ENCODE data around the gene SRPRB. TPM values are rescaled to one million over a fixed set of nuclear protein-coding genes. Genes with fewer than 3 reads are reported as not detected.

SRPRB gene
- total RNA-seq, 1 experiment from 2014 or later: 61.0 TPM

DNA sequence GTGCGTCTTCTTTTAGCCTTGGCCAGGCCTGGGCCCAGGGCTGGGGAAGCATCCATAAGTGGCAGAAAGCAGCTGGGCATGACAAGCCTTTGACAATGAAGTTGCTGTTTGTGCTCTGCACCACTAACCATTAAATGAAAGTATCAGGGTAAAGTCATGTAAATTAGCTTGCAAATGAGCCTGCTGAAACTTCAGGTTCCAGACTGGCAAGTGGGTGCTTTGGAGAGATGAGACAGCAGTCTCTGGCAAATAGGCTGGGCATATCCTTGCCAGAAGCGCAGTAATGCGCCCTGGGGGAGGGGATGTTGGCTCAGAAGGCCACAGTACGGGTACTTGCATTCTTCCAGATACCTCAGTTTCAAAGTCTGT is 49.4 kb downstream of the SRPRB start (continued):
- TF ChIP-seq, protein P1, sequence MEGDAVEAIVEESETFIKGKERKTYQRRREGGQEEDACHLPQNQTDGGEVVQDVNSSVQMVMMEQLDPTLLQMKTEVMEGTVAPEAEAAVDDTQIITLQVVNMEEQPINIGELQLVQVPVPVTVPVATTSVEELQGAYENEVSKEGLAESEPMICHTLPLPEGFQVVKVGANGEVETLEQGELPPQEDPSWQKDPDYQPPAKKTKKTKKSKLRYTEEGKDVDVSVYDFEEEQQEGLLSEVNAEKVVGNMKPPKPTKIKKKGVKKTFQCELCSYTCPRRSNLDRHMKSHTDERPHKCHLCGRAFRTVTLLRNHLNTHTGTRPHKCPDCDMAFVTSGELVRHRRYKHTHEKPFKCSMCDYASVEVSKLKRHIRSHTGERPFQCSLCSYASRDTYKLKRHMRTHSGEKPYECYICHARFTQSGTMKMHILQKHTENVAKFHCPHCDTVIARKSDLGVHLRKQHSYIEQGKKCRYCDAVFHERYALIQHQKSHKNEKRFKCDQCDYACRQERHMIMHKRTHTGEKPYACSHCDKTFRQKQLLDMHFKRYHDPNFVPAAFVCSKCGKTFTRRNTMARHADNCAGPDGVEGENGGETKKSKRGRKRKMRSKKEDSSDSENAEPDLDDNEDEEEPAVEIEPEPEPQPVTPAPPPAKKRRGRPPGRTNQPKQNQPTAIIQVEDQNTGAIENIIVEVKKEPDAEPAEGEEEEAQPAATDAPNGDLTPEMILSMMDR (IDR thresholded peaks at IDR 0.05 in 2 of 3, conservative IDR thresholded peaks at IDR 0.05 in 1 of 3; ENCODE audit: borderline replicate concordance in 1 of 3, insufficient read depth in 1 of 3, low read depth in 2 of 3, low read length in 2 of 3): no peak
- TF ChIP-seq EZH2 (IDR thresholded peaks at IDR 0.05) (no peak), RAD21 (IDR thresholded peaks at IDR 0.05; ENCODE audit: low read depth) (no peak)

DNA sequence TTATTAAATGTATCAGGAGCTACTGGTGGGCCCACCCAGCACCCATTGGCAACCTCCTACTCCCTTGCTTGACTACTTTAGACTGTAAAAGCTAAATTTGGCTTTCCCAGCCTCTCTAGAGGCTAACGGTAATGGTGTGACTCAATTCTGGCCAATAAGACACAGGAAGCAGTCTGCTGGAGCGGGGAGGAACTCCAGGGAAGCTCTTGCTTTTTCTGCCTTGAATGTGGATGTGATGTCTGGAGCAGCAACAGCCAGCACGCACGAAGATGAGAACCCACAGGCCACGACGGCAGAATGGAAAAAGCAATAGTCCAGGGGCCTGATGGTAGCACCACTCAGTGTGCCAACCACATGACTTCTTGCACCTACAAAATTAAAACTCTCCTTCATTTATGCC is 50.2 kb downstream of the SRPRB start:
- ChIA-PET POLR2A (no interaction called here), RAD21 (ENCODE audit: low non-redundant PET in 1 of 2, low total read pairs in 2 of 2, uncharacterized antibody in 2 of 2, unreplicated experiment in 2 of 2) (no interaction called here), CTCF (no interaction called here)
- H3K4me1 ChIP-seq (ENCODE audit: control insufficient read depth in 1 of 2, insufficient read depth in 2 of 2, low read length in 2 of 2): no peaks in the 10 kb centered on the region
- intact Hi-C loops (cut with micrococcal nuclease): no loop called here
- no peak overlapping the region for H3K27ac ChIP-seq (ENCODE audit: low read depth, low read length)
- BruUV-seq (replicated peaks): no TSS peak
- TF ChIP-seq FOSL1 (IDR thresholded peaks at IDR 0.05; ENCODE audit: low read depth) (no peak), POLR2AphosphoS5 (IDR thresholded peaks at IDR 0.05; ENCODE audit: low read depth, low read length) (no peak)
- TF ChIP-seq, protein P2, sequence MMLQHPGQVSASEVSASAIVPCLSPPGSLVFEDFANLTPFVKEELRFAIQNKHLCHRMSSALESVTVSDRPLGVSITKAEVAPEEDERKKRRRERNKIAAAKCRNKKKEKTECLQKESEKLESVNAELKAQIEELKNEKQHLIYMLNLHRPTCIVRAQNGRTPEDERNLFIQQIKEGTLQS (IDR thresholded peaks at IDR 0.05): no peak
- H2AFZ ChIP-seq (ENCODE audit: low read depth, low read length, poor library complexity, severe bottlenecking): no peak overlapping the region
- no peaks in the 10 kb centered on the region for H3K9me2 ChIP-seq (ENCODE audit: insufficient read depth)
- no peak overlapping the region for H3K9ac ChIP-seq (ENCODE audit: low read length)
- ATAC-seq (no peak), DNase-seq (ENCODE audit: low read depth, low spot score) (no peak)
- no peaks in the 10 kb centered on the region for H3K36me3 ChIP-seq (ENCODE audit: control insufficient read depth in 1 of 2, insufficient read depth in 2 of 2, low read length in 2 of 2)
- no peak overlapping the region for H3K4me2 ChIP-seq (ENCODE audit: low read length)
- no peaks in the 10 kb centered on the region for H3K79me2 ChIP-seq (ENCODE audit: insufficient read depth, low read length)
- no peaks in the 10 kb centered on the region for H4K20me1 ChIP-seq (ENCODE audit: insufficient read depth)
- no peaks in the 10 kb centered on the region for H3K9me3 ChIP-seq (ENCODE audit: control insufficient read depth in 1 of 2, insufficient read depth in 1 of 2, low read depth in 1 of 2, low read length in 2 of 2)
- no peaks in the 10 kb centered on the region for H3K27me3 ChIP-seq (ENCODE audit: insufficient read depth, low read length)
- H3K4me3 ChIP-seq (replicated peaks in 1 of 2; ENCODE audit: low read depth in 1 of 2, low read length in 2 of 2): no peak overlapping the region

DNA sequence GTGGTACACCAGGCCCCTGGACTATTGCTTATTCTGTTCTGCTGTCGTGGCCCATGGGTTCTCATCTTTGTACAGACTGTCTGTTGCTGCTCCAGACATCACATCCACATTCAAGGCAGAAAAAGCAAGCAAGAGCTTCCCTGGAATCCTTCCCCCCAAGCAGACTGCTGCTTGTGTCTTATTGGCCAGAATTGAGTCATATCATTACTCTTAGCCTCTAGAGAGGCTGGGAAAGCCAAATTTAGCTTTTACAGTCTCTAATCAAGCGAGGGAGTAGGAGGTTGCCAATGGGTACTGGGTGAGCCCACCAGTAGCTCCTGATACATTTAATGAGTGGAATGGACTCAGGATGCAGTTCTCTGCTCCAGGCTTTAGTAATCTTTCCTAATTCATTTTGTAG is 50.7 kb downstream of the SRPRB start:
- no TSS peak for BruUV-seq (replicated peaks)
- ATAC-seq (no peak), DNase-seq (ENCODE audit: low read depth, low spot score) (no peak)
- H4K20me1 ChIP-seq (ENCODE audit: insufficient read depth): no peaks in the 10 kb centered on the region
- no peaks in the 10 kb centered on the region for H3K27me3 ChIP-seq (ENCODE audit: insufficient read depth, low read length)
- RAD21 ChIA-PET (ENCODE audit: low non-redundant PET in 1 of 2, low total read pairs in 2 of 2, uncharacterized antibody in 2 of 2, unreplicated experiment in 2 of 2): no interaction called here
- intact Hi-C loops (cut with micrococcal nuclease): no loop called here
- POLR2A ChIA-PET: no interaction called here
- no peak overlapping the region for H3K9ac ChIP-seq (ENCODE audit: low read length)
- H3K27ac ChIP-seq (ENCODE audit: low read depth, low read length): no peak overlapping the region
- H2AFZ ChIP-seq (ENCODE audit: low read depth, low read length, poor library complexity, severe bottlenecking): no peak overlapping the region
- H3K4me1 ChIP-seq (ENCODE audit: control insufficient read depth in 1 of 2, insufficient read depth in 2 of 2, low read length in 2 of 2): no peaks in the 10 kb centered on the region
- no peaks in the 10 kb centered on the region for H3K79me2 ChIP-seq (ENCODE audit: insufficient read depth, low read length)
- no peak overlapping the region for H3K4me3 ChIP-seq (replicated peaks in 1 of 2; ENCODE audit: low read depth in 1 of 2, low read length in 2 of 2)
- H3K9me2 ChIP-seq (ENCODE audit: insufficient read depth): no peaks in the 10 kb centered on the region
- H3K9me3 ChIP-seq (ENCODE audit: control insufficient read depth in 1 of 2, insufficient read depth in 1 of 2, low read depth in 1 of 2, low read length in 2 of 2): no peaks in the 10 kb centered on the region
- H3K36me3 ChIP-seq (ENCODE audit: control insufficient read depth in 1 of 2, insufficient read depth in 2 of 2, low read length in 2 of 2): no peaks in the 10 kb centered on the region
- no peak overlapping the region for H3K4me2 ChIP-seq (ENCODE audit: low read length)
- CTCF ChIA-PET: no interaction called here
- TF ChIP-seq EZH2 (IDR thresholded peaks at IDR 0.05): no peak
- TF ChIP-seq, protein P3, sequence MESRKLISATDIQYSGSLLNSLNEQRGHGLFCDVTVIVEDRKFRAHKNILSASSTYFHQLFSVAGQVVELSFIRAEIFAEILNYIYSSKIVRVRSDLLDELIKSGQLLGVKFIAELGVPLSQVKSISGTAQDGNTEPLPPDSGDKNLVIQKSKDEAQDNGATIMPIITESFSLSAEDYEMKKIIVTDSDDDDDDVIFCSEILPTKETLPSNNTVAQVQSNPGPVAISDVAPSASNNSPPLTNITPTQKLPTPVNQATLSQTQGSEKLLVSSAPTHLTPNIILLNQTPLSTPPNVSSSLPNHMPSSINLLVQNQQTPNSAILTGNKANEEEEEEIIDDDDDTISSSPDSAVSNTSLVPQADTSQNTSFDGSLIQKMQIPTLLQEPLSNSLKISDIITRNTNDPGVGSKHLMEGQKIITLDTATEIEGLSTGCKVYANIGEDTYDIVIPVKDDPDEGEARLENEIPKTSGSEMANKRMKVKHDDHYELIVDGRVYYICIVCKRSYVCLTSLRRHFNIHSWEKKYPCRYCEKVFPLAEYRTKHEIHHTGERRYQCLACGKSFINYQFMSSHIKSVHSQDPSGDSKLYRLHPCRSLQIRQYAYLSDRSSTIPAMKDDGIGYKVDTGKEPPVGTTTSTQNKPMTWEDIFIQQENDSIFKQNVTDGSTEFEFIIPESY (IDR thresholded peaks at IDR 0.05; ENCODE audit: extremely low read depth, insufficient replicate concordance, low read length): no peak
- TF ChIP-seq, protein P4, sequence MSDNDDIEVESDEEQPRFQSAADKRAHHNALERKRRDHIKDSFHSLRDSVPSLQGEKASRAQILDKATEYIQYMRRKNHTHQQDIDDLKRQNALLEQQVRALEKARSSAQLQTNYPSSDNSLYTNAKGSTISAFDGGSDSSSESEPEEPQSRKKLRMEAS (IDR thresholded peaks at IDR 0.05): no peak
- TF ChIP-seq ELF1 (IDR thresholded peaks at IDR 0.05; ENCODE audit: borderline replicate concordance, low read depth): no peak
- no peak for TF ChIP-seq CEBPB (IDR thresholded peaks at IDR 0.05; ENCODE audit: low read depth)
- no peak for TF ChIP-seq POLR2A (IDR thresholded peaks at IDR 0.05; ENCODE audit: borderline replicate concordance, extremely low read depth, insufficient read depth, insufficient read length)
- no peak for TF ChIP-seq POLR2AphosphoS5 (IDR thresholded peaks at IDR 0.05; ENCODE audit: low read depth, low read length)
- TF ChIP-seq CBX3 (IDR thresholded peaks at IDR 0.05; ENCODE audit: low read depth): no peak
- no peak for TF ChIP-seq YY1 (IDR thresholded peaks at IDR 0.05; ENCODE audit: extremely low read depth, insufficient replicate concordance, low read depth, low read length)
- TF ChIP-seq SP1 (IDR thresholded peaks at IDR 0.05; ENCODE audit: low read depth): no peak
- no peak for TF ChIP-seq EGR1 (IDR thresholded peaks at IDR 0.05; ENCODE audit: low read depth)
- TF ChIP-seq ZFX (IDR thresholded peaks at IDR 0.05): no peak
- no peak for TF ChIP-seq JUND (IDR thresholded peaks at IDR 0.05)
